Caco-2 (cell line): ENCODE results near the gene GSK3A. TPM values are rescaled to one million over a fixed set of nuclear protein-coding genes. Genes with fewer than 3 reads are reported as not detected.

Experiments used
- BruUV-seq: library from RNA; stranded (reverse); fragments of 400-500 nt; replicated peaks from 2 replicates; lab custom pipeline; 2021; lab: Mats Ljungman, UMichigan
- CTCF ChIA-PET: fragments of 300-600 bp; sonication (Branson Sonifier 250); formaldehyde crosslinking; loops from one replicate; lab custom pipeline; 2022; ENCODE audit warnings: antibody characterized with exemption; lab: Charles Lee
- POLR2A ChIA-PET: fragments of 300-600 bp; sonication (Branson Sonifier 250); formaldehyde crosslinking; loops from one replicate; lab custom pipeline; 2022; ENCODE audit warnings: antibody characterized with exemption; lab: Charles Lee
- DNase-seq, 2 experiments: peaks; one replicate each; pipeline versions ENCODE4 v3.0.0 to v3.0.0-alpha.2; 2020 to 2022
- H3K27me3 ChIP-seq: replicated peaks from 2 replicates; pipeline ENCODE4 v1.6.0; 2011; ENCODE audit warnings: low read length; ENCODE audit not compliant: control insufficient read depth, insufficient read depth
- H3K36me3 ChIP-seq: 2 replicates; pipeline ENCODE4 v1.5.1; 2011; ENCODE audit warnings: low read length; ENCODE audit not compliant: control insufficient read depth, insufficient read depth
- H3K4me1 ChIP-seq: fragments of 250-450 bp; sonication (Bioruptor Pico); 2 replicates; pipeline ENCODE4 v1.5.1; 2020; ENCODE audit warnings: mild to moderate bottlenecking
- H3K4me3 ChIP-seq: 2 replicates; pipeline ENCODE4 v1.5.1; 2011; ENCODE audit warnings: low read depth, mild to moderate bottlenecking, control low read depth, low read length
- H3K9me3 ChIP-seq: fragments of 250-450 bp; sonication (Bioruptor Pico); 2 replicates; pipeline ENCODE4 v1.5.1; 2020; ENCODE audit warnings: mild to moderate bottlenecking, moderate library complexity
- H3K27ac Mint-ChIP-seq: one replicate; pipeline ENCODE4 v1.8.0; 2022; ENCODE audit warnings: mixed read lengths; ENCODE audit not compliant: unreplicated experiment
- H3K27me3 Mint-ChIP-seq: one replicate; pipeline ENCODE4 v1.8.0; 2022; ENCODE audit warnings: mixed read lengths; ENCODE audit not compliant: insufficient read depth, unreplicated experiment
- H3K36me3 Mint-ChIP-seq: one replicate; pipeline ENCODE4 v1.8.0; 2022; ENCODE audit warnings: mild to moderate bottlenecking, mixed read lengths; ENCODE audit not compliant: insufficient read depth, unreplicated experiment
- H3K4me1 Mint-ChIP-seq: one replicate; pipeline ENCODE4 v1.8.0; 2022; ENCODE audit warnings: low read depth, mixed read lengths; ENCODE audit not compliant: unreplicated experiment
- H3K4me3 Mint-ChIP-seq: one replicate; pipeline ENCODE4 v1.8.0; 2022; ENCODE audit warnings: mild to moderate bottlenecking, moderate library complexity, mixed read lengths; ENCODE audit not compliant: unreplicated experiment
- H3K9me3 Mint-ChIP-seq: one replicate; pipeline ENCODE4 v1.8.0; 2022; ENCODE audit warnings: mixed read lengths; ENCODE audit not compliant: unreplicated experiment
- intact Hi-C: fragments of 100-400 bp; cut with micrococcal nuclease; formaldehyde crosslinking; loops from one replicate; pipeline ENCODE4 v1.10.0; 2022; ENCODE audit not compliant: unreplicated experiment
- total RNA-seq: library from RNA; stranded (reverse); gene quantifications from 2 replicates; pipeline ENCODE4 v1.2.3, GENCODE V29; 2022
- TF ChIP-seq, protein P1 (sequence below), 2 experiments: fragments of 200-600 bp in 1 of 2; IDR thresholded peaks; 1 replicate in 1 of 2; 2 replicates in 1 of 2; pipeline versions ENCODE4 v1.5.1 to v1.8.0; 2011 to 2022; ENCODE audit warnings: antibody characterized with exemption in 1 of 2, control low read depth in 1 of 2, inconsistent platforms in 1 of 2, low read depth in 1 of 2, low read length in 1 of 2, mild to moderate bottlenecking in 1 of 2, moderate library complexity in 1 of 2; ENCODE audit not compliant: insufficient read depth in 1 of 2, severe bottlenecking in 1 of 2, unreplicated experiment in 1 of 2

Gene GSK3A
- total RNA-seq, 1 experiment from 2014 or later, result 59.6 TPM

DNA sequence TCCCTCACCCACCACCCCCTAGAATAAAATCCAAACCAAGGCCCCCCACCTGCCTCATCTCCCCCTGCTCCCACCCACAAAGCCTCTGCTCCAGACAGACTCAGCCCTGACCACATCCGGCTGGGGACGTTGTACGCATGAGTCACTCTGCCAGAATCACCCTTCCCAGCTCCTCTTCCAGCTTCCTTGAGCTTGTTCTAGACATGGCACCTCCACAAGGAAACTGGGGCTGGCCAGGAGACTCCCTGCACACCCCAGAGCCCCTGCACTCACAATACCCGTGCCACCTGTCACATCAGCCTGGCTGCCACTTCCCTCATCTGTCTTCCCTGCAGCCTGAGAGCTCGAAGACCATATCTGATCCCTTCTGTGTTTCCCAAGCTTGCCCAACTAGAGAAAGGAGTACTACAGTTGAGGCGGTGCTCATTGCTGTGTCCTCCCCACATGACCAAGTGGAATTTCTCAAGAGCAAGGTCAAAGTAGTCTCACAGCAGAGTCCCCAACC lies 34.6 kb downstream of the GSK3A start:
- H3K4me1 Mint-ChIP-seq, result no peaks in the 10 kb centered on the region
- ChIA-PET CTCF (no interaction called here), POLR2A (no interaction called here)
- DNase-seq, result no peak
- H3K27me3 Mint-ChIP-seq, result no peaks in the 10 kb centered on the region
- intact Hi-C loops, result no loop called here
- peaks cover 66% of the 10 kb centered on the region for H3K36me3 Mint-ChIP-seq
- H3K9me3 Mint-ChIP-seq, result no peaks in the 10 kb centered on the region
- no TSS peak for BruUV-seq
- no peaks in the 10 kb centered on the region for H3K27me3 ChIP-seq
- 0 out of 2 replicates have a peak, but pooled peaks cover 5% of the 10 kb centered on the region for H3K4me1 ChIP-seq
- no peak overlapping the region for H3K4me3 Mint-ChIP-seq
- H3K36me3 ChIP-seq, result peaks cover 4% of the 10 kb centered on the region; the same call in 1 of the 2 replicates
- no peaks in the 10 kb centered on the region for H3K9me3 ChIP-seq
- H3K27ac Mint-ChIP-seq, result no peak overlapping the region
- TF ChIP-seq, protein P1, sequence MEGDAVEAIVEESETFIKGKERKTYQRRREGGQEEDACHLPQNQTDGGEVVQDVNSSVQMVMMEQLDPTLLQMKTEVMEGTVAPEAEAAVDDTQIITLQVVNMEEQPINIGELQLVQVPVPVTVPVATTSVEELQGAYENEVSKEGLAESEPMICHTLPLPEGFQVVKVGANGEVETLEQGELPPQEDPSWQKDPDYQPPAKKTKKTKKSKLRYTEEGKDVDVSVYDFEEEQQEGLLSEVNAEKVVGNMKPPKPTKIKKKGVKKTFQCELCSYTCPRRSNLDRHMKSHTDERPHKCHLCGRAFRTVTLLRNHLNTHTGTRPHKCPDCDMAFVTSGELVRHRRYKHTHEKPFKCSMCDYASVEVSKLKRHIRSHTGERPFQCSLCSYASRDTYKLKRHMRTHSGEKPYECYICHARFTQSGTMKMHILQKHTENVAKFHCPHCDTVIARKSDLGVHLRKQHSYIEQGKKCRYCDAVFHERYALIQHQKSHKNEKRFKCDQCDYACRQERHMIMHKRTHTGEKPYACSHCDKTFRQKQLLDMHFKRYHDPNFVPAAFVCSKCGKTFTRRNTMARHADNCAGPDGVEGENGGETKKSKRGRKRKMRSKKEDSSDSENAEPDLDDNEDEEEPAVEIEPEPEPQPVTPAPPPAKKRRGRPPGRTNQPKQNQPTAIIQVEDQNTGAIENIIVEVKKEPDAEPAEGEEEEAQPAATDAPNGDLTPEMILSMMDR (IDR thresholded peaks at IDR 0.05; ENCODE audit: insufficient read depth in 1 of 2, low read depth in 1 of 2, low read length in 1 of 2, severe bottlenecking in 1 of 2, unreplicated experiment in 1 of 2), result no peak
- no peak overlapping the region for H3K4me3 ChIP-seq

DNA sequence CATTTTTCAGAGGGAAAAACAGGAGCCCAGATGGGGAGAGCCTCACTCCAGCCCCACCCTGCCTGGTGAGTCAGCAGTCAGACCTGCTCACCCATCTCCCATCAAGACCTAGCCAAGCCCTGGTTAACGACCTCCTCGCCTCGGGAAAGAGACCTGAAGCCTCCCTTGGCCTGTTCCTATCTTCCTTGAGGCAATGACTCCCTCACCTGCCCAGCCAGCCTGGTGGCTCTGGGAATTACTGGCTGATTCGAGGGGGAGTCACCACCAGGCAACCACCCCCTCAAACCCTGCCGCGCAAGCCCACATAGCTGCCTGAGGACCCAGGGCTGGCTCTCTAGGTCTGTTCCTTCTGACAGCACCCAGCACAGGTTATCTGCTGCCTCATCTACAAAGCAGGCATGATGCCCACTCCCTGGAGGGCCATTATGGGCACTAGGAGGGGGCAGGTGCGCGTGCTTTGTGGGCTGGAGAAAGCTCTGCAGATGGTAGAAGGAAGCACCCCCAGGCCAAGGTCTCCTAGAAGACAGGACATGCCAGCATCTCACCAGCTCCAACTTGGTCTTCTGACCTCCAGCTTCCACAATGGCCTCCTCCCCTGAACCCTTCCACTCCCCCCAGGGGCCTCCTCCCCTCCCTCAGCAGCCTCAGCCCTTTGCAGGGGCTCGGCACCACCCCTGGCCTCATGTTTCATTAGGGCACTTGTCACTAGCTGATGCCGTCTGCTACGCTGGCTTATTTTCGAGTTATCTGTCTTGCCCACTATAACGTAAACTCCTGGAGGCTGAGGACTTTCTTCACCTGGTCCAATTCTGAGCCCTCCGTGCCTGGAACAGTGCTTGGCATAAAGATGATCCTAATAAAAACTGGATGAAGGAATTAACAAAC lies 35.3 kb downstream of the GSK3A start:
- Mint-ChIP-seq H3K27ac (no peak overlapping the region), H3K36me3 (peaks cover 69% of the 10 kb centered on the region), H3K4me1 (no peaks in the 10 kb centered on the region), H3K27me3 (no peaks in the 10 kb centered on the region), H3K9me3 (no peaks in the 10 kb centered on the region), H3K4me3 (no peak overlapping the region)
- TF ChIP-seq, protein P1 (IDR thresholded peaks at IDR 0.05; ENCODE audit: insufficient read depth in 1 of 2, low read depth in 1 of 2, low read length in 1 of 2, severe bottlenecking in 1 of 2, unreplicated experiment in 1 of 2), result no peak
- no peak for DNase-seq
- CTCF ChIA-PET, result no interaction called here
- POLR2A ChIA-PET, result interaction anchor here (0.6 kb wide), 1 partner anchor 780 kb away, joined by 10 read pairs; the partner anchor contains the start of gene B3GNT8
- intact Hi-C loops, result no loop called here
- peaks cover 4% of the 10 kb centered on the region; the same call in 1 of the 2 replicates for H3K36me3 ChIP-seq
- no peaks in the 10 kb centered on the region for H3K27me3 ChIP-seq
- no peaks in the 10 kb centered on the region for H3K9me3 ChIP-seq
- H3K4me1 ChIP-seq, result 0 out of 2 replicates have a peak, but pooled peaks cover 5% of the 10 kb centered on the region
- BruUV-seq, result no TSS peak
- no peak overlapping the region for H3K4me3 ChIP-seq

DNA sequence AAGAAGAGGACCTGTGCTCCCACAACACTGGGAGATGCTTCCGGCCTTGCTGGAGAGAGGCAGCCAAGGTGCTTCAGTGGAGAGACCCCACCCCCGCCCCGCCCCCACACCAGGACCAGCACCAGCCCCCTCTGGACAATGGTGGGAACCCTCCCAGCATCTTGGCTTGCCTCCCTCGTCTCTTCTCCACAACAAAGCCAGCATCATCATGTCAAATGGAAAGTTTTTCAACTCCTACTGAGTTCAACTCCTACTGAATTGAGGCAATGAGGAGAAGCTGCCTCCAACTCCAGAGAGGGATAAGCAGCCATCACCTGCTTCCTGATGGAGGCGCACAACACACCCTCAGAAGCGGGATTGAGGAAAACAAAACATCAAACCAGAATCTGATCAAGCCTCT lies 37.7 kb downstream of the GSK3A start:
- Mint-ChIP-seq H3K27me3 (no peaks in the 10 kb centered on the region), H3K4me1 (no peaks in the 10 kb centered on the region), H3K9me3 (no peaks in the 10 kb centered on the region), H3K36me3 (peaks cover 72% of the 10 kb centered on the region), H3K4me3 (no peak overlapping the region), H3K27ac (no peak overlapping the region)
- intact Hi-C loops, result no loop called here
- TF ChIP-seq, protein P1 (IDR thresholded peaks at IDR 0.05; ENCODE audit: insufficient read depth in 1 of 2, low read depth in 1 of 2, low read length in 1 of 2, severe bottlenecking in 1 of 2, unreplicated experiment in 1 of 2), result no peak
- no peak overlapping the region for H3K4me3 ChIP-seq
- BruUV-seq, result no TSS peak
- H3K27me3 ChIP-seq, result no peaks in the 10 kb centered on the region
- CTCF ChIA-PET, result no interaction called here
- 0 out of 2 replicates have a peak, but pooled peaks cover 5% of the 10 kb centered on the region for H3K4me1 ChIP-seq
- POLR2A ChIA-PET, result no interaction called here
- H3K9me3 ChIP-seq, result no peaks in the 10 kb centered on the region
- DNase-seq, result no peak
- H3K36me3 ChIP-seq, result peaks cover 5% of the 10 kb centered on the region
